Kidney (tissue), 14 donors: Measurements from ENCODE around the gene MORC3. TPM values are rescaled to one million over a fixed set of nuclear protein-coding genes. Genes with fewer than 3 reads are reported as not detected.

Experiments used
- DNase-seq, 5 donors: peaks; one replicate each; pipeline ENCODE4 v3.0.0-alpha.2; 2013 to 2020
- FAIRE-seq: peaks from 2 replicates; lab custom pipeline; 2012; peaks lifted over from hg19 to GRCh38; lab: Jason Lieb, UNC
- H3K27ac ChIP-seq, 2 donors: one replicate each; pipeline ENCODE4 v1.7.0; 2013; ENCODE audit warnings: low read depth in 2 of 2, low read length in 2 of 2, inconsistent platforms in 1 of 2
- H3K27me3 ChIP-seq: one replicate; pipeline ENCODE4 v1.7.1; 2013; ENCODE audit warnings: low read length, inconsistent platforms; ENCODE audit not compliant: control insufficient read depth, insufficient read depth
- H3K36me3 ChIP-seq, 3 donors: one replicate each; pipeline versions ENCODE4 v1.7.0 to v1.7.1; 2013; ENCODE audit warnings: low read length in 3 of 3, control low read depth in 1 of 3, inconsistent platforms in 1 of 3; ENCODE audit not compliant: insufficient read depth in 3 of 3, control insufficient read depth in 2 of 3
- H3K4me1 ChIP-seq, 3 donors: one replicate each; pipeline versions ENCODE4 v1.7.0 to v1.7.1; 2013; ENCODE audit warnings: low read length in 3 of 3, inconsistent platforms in 1 of 3, low read depth in 1 of 3; ENCODE audit not compliant: control insufficient read depth in 2 of 3, insufficient read depth in 2 of 3
- H3K4me3 ChIP-seq, 3 donors: one replicate each; pipeline versions ENCODE4 v1.7.0 to v1.8.1; 2013; ENCODE audit warnings: low read length in 3 of 3, control low read depth in 1 of 3, inconsistent platforms in 1 of 3
- H3K9ac ChIP-seq, 3 donors: one replicate each; pipeline versions ENCODE4 v1.7.0 to v1.7.1; 2013; ENCODE audit warnings: low read length in 3 of 3, control low read depth in 1 of 3, inconsistent platforms in 1 of 3
- H3K9me3 ChIP-seq, 3 donors: one replicate each; pipeline versions ENCODE4 v1.7.0 to v1.7.1; 2013; ENCODE audit warnings: low read length in 3 of 3, control low read depth in 1 of 3, inconsistent platforms in 1 of 3; ENCODE audit not compliant: control insufficient read depth in 2 of 3, insufficient read depth in 1 of 3
- intact Hi-C: fragments of 100-400 bp; cut with DNase I; formaldehyde crosslinking; loops from one replicate; pipeline ENCODE4 v1.11.1; 2022
- polyA plus RNA-seq: library from polyadenylated mRNA; stranded (reverse); fragments of 350-450 nt; fragmentation: Illumina TruSeq; extraction: RNeasy Lipid Tissue Mini Kit (QIAGEN cat#74804); gene quantifications from one replicate; pipeline ENCODE4 v1.2.3, GENCODE V29; 2014; ENCODE audit warnings: low read depth, low replicate concordance; ENCODE audit not compliant: insufficient read depth
- total RNA-seq: library from RNA; stranded (reverse); fragmentation: NEBNext Ultra II Directional; extraction: Animal tissue kit (Norgen Biotek cat#: 25700); gene quantifications from one replicate; pipeline ENCODE4 v1.2.1, GENCODE V29; 2021
- TF ChIP-seq, protein P1 (sequence below): IDR thresholded peaks from 3 replicates; pipeline ENCODE4 v1.5.1; 2012; ENCODE audit warnings: mild to moderate bottlenecking, moderate library complexity, borderline replicate concordance; ENCODE audit not compliant: insufficient read depth; ENCODE audit errors: extremely low read depth
- donor health status: control.
- donor health status: control.
- donor health status: control.
- donor health status: control.
- donor health status: control.
- donor health status: DM: yes; HTN: yes; CAD: no.
- donor health status: Normal renal cell carcinoma (clear cell type).

The MORC3 gene
- total and polyA plus RNA-seq, 2 donors from 2014 or later, result 6.6 to 32.4 TPM

DNA sequence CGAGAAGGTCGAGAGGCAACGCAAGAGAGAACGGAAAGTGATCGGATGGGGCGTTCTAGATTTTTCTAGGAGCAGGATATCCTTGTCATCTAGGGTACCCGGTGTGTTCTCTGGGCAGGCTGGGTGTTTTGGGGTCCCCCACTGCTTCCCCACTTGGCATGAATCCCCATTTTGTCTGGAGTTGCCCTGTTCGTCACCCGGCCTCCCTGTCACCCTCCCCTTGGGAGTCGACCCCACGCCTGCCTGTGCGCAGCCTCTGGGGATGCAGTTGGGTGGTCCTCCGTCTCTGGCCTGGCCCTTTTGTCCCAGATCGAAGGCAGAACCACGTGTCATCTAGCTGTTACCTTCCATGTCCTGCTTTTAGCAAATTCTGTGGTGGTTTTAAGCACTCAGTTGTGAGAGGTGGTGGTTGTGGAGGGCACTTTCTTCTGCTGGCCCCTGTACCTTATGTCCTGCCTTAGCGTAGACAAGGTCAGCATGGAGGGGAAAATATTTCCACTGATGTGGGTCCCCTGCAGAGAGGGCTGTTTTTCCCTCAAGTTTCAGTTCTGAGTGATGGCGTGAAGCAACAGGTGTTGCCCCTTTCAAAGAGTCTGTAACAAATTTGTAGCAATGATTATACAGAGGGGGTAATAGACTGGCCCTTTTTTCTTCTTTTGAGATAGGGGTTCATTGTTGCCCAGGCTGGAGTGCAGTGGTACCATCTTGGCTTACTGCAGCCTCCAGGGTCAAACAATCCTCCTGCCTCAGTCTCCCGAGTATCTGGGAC is 100.8 kb downstream of the MORC3 start:
- no peaks in the 10 kb centered on the region for H3K36me3 ChIP-seq
- no peak overlapping the region for H3K27ac ChIP-seq
- no peaks in the 10 kb centered on the region for H3K27me3 ChIP-seq
- DNase-seq (peak in 1 of 5 donors; percentile 45), FAIRE-seq (no peak)
- peak overlapping the region in 1 of 3 donors; percentile 1 for H3K9ac ChIP-seq
- H3K9me3 ChIP-seq, result no peaks in the 10 kb centered on the region
- no peaks in the 10 kb centered on the region for H3K4me1 ChIP-seq
- H3K4me3 ChIP-seq, result no peak overlapping the region
- TF ChIP-seq, protein P1, sequence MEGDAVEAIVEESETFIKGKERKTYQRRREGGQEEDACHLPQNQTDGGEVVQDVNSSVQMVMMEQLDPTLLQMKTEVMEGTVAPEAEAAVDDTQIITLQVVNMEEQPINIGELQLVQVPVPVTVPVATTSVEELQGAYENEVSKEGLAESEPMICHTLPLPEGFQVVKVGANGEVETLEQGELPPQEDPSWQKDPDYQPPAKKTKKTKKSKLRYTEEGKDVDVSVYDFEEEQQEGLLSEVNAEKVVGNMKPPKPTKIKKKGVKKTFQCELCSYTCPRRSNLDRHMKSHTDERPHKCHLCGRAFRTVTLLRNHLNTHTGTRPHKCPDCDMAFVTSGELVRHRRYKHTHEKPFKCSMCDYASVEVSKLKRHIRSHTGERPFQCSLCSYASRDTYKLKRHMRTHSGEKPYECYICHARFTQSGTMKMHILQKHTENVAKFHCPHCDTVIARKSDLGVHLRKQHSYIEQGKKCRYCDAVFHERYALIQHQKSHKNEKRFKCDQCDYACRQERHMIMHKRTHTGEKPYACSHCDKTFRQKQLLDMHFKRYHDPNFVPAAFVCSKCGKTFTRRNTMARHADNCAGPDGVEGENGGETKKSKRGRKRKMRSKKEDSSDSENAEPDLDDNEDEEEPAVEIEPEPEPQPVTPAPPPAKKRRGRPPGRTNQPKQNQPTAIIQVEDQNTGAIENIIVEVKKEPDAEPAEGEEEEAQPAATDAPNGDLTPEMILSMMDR, result no peak
- intact Hi-C loops, result no loop called here

DNA sequence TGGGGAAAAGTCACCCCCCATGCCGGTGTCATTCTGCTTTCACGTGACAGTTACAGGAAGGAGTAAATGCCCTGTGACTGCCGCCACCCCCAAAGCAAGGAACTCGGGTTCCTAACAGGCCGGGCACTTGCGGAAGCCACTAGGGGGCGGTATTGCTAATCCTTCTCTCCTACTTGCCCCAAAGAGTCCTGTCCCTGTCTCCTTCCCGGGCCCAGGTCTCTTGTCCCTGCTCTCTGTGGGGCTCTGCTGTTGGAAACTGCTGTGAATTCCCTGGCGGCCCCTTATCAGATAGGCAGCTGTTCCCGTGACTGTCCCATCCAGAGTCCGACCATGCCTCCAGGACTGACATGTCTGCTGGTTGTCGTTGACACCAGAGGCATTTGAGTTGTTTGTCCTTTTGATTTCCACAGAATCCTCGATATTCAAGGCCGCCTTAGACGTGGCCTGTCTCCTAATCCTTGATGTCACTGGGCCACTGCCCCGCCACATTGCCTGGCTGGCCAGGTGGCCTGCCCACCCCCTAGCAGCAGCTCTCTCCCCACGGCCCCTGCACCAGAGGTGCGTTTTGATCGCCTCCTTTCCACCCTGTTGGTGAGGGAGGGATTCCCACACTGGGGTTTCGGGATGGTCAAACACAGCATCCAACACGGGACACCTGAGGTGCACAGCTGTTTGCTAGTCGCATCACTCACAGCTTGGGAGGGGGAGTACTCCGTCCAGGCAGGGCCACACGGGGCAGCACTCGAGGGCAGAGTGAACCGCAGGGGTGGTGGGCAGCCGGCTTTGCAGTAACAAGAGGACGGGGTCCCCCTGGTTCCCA is 102.5 kb downstream of the MORC3 start:
- H3K27ac ChIP-seq, result peak overlapping the region in 1 of 2 donors; percentile 18
- TF ChIP-seq, protein P1, result peak; percentile 60
- DNase-seq (peak; percentile 55 to 81 (median 70)), FAIRE-seq (no peak)
- intact Hi-C loops, result no loop called here
- H3K4me3 ChIP-seq, result no peak overlapping the region
- no peak overlapping the region for H3K9ac ChIP-seq
- H3K27me3 ChIP-seq, result no peaks in the 10 kb centered on the region
- H3K9me3 ChIP-seq, result no peaks in the 10 kb centered on the region
- no peaks in the 10 kb centered on the region for H3K36me3 ChIP-seq
- H3K4me1 ChIP-seq, result no peaks in the 10 kb centered on the region

DNA sequence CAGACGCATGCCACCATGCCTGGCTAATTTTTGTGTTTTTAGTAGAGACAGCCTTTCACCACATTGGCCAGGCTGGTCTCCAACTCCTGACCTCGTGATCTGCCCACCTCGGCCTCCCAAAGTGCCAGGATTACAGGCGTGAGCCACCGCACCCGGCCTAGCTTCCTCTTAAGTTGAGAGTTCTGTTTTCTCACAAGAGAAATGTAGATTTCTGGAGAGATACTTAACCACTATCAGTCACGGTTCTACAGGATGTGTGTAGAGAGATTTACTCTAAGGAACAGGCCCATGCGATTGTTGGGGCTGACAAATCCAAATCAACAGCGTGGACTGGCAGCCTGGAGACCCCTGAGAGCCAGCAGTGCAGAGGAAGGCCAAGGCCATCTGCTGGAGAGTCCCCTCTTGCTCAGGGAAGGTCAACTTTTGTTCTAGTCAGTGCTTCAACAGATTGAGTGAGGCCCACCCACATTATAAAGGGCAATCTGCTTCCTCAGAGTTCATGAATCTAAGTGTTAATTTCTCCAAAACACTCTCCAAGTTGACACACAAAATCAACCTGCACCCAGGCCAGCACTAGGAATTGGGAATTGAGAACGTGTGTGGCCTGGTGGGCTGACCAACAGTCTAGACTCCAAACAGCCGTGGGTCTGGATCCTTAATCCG is 103.9 kb downstream of the MORC3 start:
- Histone ChIP-seq H3K4me1 (peaks cover 0 to 5% (median 0%) of the 10 kb centered on the region in 3 donors), H3K27ac (no peak overlapping the region), H3K27me3 (no peaks in the 10 kb centered on the region), H3K9me3 (no peaks in the 10 kb centered on the region), H3K36me3 (no peaks in the 10 kb centered on the region), H3K4me3 (no peak overlapping the region), H3K9ac (no peak overlapping the region)
- no peak for FAIRE-seq
- intact Hi-C loops, result no loop called here
- TF ChIP-seq, protein P1, result no peak
- DNase-seq, result no peak
